Activated T-helper 17 cell treated with anti-CD3 and anti-CD28 coated beads, Interleukin-2, amount 50 U/mL, for 72 hours (primary cell): ENCODE data around the gene SLC39A12. TPM values are rescaled to one million over a fixed set of nuclear protein-coding genes. Genes with fewer than 3 reads are reported as not detected.

ENCODE experiments used
- ATAC-seq: fragments of 150-1000 bp; cut with Tn5 transposase; replicated peaks from 2 replicates; pipeline ENCODE4 v1.10.0; 2021; ENCODE audit warnings: mild to moderate bottlenecking, moderate library complexity
- H3K27ac Mint-ChIP-seq: one replicate; pipeline ENCODE4 v1.8.0; 2022; ENCODE audit warnings: mixed read lengths
- H3K27me3 Mint-ChIP-seq: one replicate; pipeline ENCODE4 v1.8.0; 2022; ENCODE audit warnings: mixed read lengths
- H3K36me3 Mint-ChIP-seq: one replicate; pipeline ENCODE4 v1.8.0; 2022; ENCODE audit warnings: low read depth, mild to moderate bottlenecking, mixed read lengths
- H3K4me1 Mint-ChIP-seq: one replicate; pipeline ENCODE4 v1.8.0; 2022; ENCODE audit warnings: mixed read lengths
- H3K4me3 Mint-ChIP-seq: one replicate; pipeline ENCODE4 v1.8.0; 2022; ENCODE audit warnings: mild to moderate bottlenecking, mixed read lengths
- H3K9me3 Mint-ChIP-seq: one replicate; pipeline ENCODE4 v1.8.0; 2022; ENCODE audit warnings: mixed read lengths
- total RNA-seq, 2 donors: library from RNA; stranded (reverse); gene quantifications; one replicate each; pipeline ENCODE4 v1.2.3, GENCODE V29; 2022

SLC39A12 gene
- total RNA-seq, 2 donors from 2014 or later: not detected

DNA sequence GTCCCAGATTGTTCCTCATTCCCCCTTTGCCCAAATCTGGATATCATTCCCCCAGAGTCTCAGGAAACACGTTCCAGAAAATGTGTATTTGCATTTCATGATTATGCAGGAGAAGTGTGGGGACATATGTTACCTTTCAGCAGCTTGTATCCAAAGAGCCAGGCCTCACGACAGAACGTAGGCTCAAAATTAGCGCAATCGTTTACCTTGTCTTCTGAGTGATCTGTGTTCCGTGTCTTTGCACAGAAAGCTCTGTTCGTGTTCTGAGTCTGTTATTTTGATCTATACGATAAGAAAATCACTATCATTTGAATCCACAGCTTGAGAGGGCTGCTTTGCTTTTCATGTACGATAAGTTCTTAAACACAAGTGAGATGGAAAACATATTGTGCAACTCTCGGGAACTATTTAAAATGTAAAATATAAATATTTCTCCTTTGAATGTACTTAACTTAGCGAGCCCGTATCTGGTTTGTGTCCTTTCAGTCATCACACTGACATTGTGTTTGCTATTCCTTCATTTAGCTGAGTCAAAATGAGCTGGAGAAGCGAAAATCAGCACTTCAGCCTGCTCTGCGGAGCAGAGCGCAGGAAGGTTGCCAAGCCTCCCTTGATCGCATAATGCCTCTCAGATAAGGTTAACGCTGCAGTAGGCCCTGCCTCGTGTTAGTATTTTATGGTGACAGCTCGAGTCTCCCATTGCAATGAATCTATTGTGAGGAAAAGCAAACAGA, 108.3 kb downstream of the SLC39A12 start:
- no peak overlapping the region for H3K27ac Mint-ChIP-seq
- H3K27me3 Mint-ChIP-seq: no peaks in the 10 kb centered on the region
- no peak overlapping the region for H3K4me3 Mint-ChIP-seq
- no peaks in the 10 kb centered on the region for H3K4me1 Mint-ChIP-seq
- no peak for ATAC-seq
- peaks cover 3% of the 10 kb centered on the region for H3K9me3 Mint-ChIP-seq
- no peaks in the 10 kb centered on the region for H3K36me3 Mint-ChIP-seq

- Mint-ChIP-seq H3K36me3 (no peaks in the 10 kb centered on the region), H3K27ac (no peak overlapping the region), H3K9me3 (peaks cover 4% of the 10 kb centered on the region), H3K27me3 (peaks cover 15% of the 10 kb centered on the region), H3K4me1 (no peaks in the 10 kb centered on the region), H3K4me3 (no peak overlapping the region)
- ATAC-seq: no peak
These were observed 115.2 kb downstream of the SLC39A12 start for GRCh38 chr10:18066947-18067346.

GRCh38 chr10:18068401-18068800, 116.7 kb downstream of the SLC39A12 start:
- ATAC-seq: no peak

DNA sequence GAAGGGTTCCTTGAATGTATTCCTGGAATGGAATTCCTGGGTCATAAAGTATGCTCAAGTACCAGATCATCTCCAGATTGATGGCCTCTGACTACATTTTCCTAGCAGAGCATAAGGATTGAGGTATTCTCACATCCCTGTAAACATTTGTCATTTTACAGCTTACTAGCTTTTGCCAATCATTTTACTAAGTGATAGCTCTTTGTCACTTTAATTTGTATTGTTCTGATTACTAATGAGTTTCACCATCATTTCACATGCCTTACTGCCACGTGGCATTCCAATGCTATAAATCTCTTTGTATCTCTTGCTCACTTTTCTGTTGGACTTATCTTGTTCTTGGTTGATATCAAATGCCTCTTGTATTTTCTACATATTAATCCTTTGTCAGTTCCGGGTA, 119.9 kb downstream of the SLC39A12 start:
- ATAC-seq: no peak
- Mint-ChIP-seq H3K36me3 (no peaks in the 10 kb centered on the region), H3K4me3 (no peak overlapping the region), H3K27ac (no peak overlapping the region), H3K9me3 (peaks cover under 1% of the 10 kb centered on the region), H3K4me1 (no peaks in the 10 kb centered on the region), H3K27me3 (peaks cover 15% of the 10 kb centered on the region)

More at GRCh38 chr10:18068401-18068800, 116.7 kb downstream of the SLC39A12 start:
- Mint-ChIP-seq H3K27me3 (peaks cover 15% of the 10 kb centered on the region), H3K4me3 (no peak overlapping the region), H3K9me3 (peaks cover 4% of the 10 kb centered on the region), H3K4me1 (no peaks in the 10 kb centered on the region), H3K27ac (no peak overlapping the region), H3K36me3 (no peaks in the 10 kb centered on the region)

DNA sequence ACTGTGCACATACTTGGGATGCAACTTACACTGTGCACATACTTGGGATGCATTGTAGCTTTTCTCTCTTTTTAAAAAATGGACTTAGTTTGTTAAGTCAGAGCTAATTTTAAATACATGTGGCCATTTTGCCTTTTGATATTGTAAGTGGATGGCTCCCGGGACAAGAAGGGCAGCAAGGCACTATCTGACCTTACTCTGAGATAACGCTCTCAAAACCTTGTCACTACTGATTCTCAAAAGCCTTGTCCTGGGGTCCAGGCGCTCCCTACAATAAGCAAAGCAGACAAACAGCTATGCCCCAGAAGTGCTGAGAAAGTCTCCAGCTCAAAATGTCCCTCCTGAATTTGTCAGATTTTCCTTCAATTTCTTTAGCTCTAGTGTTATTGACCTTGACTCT, 121.6 kb downstream of the SLC39A12 start:
- Mint-ChIP-seq H3K4me3 (no peak overlapping the region), H3K4me1 (no peaks in the 10 kb centered on the region), H3K27me3 (peaks cover 11% of the 10 kb centered on the region), H3K36me3 (no peaks in the 10 kb centered on the region), H3K9me3 (no peaks in the 10 kb centered on the region), H3K27ac (no peak overlapping the region)
- ATAC-seq: no peak

GRCh38 chr10:18075881-18076280, 124.2 kb downstream of the SLC39A12 start:
- H3K27me3 Mint-ChIP-seq: peaks cover 4% of the 10 kb centered on the region
- H3K36me3 Mint-ChIP-seq: no peaks in the 10 kb centered on the region
- ATAC-seq: no peak
- no peak overlapping the region for H3K27ac Mint-ChIP-seq
- H3K4me1 Mint-ChIP-seq: no peaks in the 10 kb centered on the region
- H3K4me3 Mint-ChIP-seq: no peak overlapping the region
- no peaks in the 10 kb centered on the region for H3K9me3 Mint-ChIP-seq

GRCh38 chr10:18079665-18080295, 128.1 kb downstream of the SLC39A12 start:
- ATAC-seq: no peak
- Mint-ChIP-seq H3K27me3 (peaks cover 14% of the 10 kb centered on the region), H3K9me3 (no peaks in the 10 kb centered on the region), H3K27ac (no peak overlapping the region), H3K4me3 (no peak overlapping the region), H3K4me1 (no peaks in the 10 kb centered on the region), H3K36me3 (no peaks in the 10 kb centered on the region)

DNA sequence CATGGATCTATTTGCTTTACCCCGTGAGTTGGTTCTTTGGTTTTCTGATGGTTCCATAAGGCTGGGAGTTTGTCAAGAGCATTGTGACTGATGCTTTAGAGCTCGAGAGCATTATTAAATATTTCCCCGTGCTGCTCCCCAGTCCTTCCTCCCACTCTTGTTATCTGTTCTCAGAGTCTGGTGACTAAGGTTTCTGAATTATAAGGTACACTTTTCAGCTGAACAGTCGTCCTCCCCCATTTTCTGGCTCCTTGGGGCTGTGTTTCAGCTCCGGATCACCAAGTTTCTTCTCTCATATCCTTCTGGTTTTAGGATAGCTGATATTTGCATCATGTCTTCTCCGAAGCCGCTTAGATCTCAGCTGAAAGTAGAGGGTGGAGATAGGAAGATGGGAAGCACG, 130.7 kb downstream of the SLC39A12 start:
- H3K36me3 Mint-ChIP-seq: no peaks in the 10 kb centered on the region
- no peaks in the 10 kb centered on the region for H3K9me3 Mint-ChIP-seq
- no peaks in the 10 kb centered on the region for H3K4me1 Mint-ChIP-seq
- H3K4me3 Mint-ChIP-seq: no peak overlapping the region
- ATAC-seq: no peak
- H3K27ac Mint-ChIP-seq: no peak overlapping the region
- peaks cover 19% of the 10 kb centered on the region for H3K27me3 Mint-ChIP-seq

GRCh38 chr10:18085855-18086254, 134.1 kb downstream of the SLC39A12 start:
- Mint-ChIP-seq H3K4me3 (no peak overlapping the region), H3K36me3 (no peaks in the 10 kb centered on the region)
- ATAC-seq: no peak

GRCh38 chr10:18086746-18087145, 135.0 kb downstream of the SLC39A12 start:
- no peaks in the 10 kb centered on the region for H3K36me3 Mint-ChIP-seq
- H3K27me3 Mint-ChIP-seq: peaks cover 16% of the 10 kb centered on the region
- no peaks in the 10 kb centered on the region for H3K4me1 Mint-ChIP-seq
- no peak for ATAC-seq
- H3K27ac Mint-ChIP-seq: no peak overlapping the region
- no peak overlapping the region for H3K4me3 Mint-ChIP-seq
- H3K9me3 Mint-ChIP-seq: no peaks in the 10 kb centered on the region

More at GRCh38 chr10:18085855-18086254, 134.1 kb downstream of the SLC39A12 start:
- Mint-ChIP-seq H3K4me1 (no peaks in the 10 kb centered on the region), H3K27ac (no peak overlapping the region), H3K27me3 (peaks cover 19% of the 10 kb centered on the region), H3K9me3 (no peaks in the 10 kb centered on the region)

DNA sequence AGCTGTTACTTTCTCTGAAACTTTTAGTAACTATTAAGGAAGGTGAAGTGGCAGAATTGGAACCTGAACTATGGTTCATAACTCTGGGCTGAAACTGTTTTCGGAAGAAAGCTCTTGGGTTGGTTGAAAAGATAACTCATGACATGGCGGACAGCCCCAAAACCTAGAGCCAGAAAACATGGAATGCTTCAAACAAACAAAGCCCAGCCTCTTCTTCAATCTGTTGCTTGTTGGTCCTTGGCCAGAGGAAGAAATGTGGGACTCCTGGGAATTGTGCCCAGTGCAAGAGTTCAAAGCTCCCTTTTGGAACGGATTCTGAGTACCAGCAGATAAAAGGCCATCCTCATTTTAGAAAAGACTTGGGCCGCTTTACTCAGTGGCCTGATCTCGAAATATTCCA, 135.6 kb downstream of the SLC39A12 start:
- ATAC-seq: no peak
- Mint-ChIP-seq H3K27me3 (peaks cover 15% of the 10 kb centered on the region), H3K27ac (no peak overlapping the region), H3K4me1 (no peaks in the 10 kb centered on the region), H3K4me3 (no peak overlapping the region), H3K36me3 (no peaks in the 10 kb centered on the region), H3K9me3 (no peaks in the 10 kb centered on the region)

Other genes with a start within 250 kb of the SLC39A12 start
- gene TMEM236, start 199.7 kb upstream of the SLC39A12 start, total RNA-seq: under 1 TPM; 0.30 to 0.37 TPM
- under 1 TPM in 1 of 2 donors, not detected in 1; 0.08 TPM for gene MRC1, start 142.6 kb upstream of the SLC39A12 start, total RNA-seq
- not detected for gene CACNB2, start 188.5 kb downstream of the SLC39A12 start, total RNA-seq